HG03558 (cell line): ENCODE results near the gene MAP3K10.

ENCODE experiments used
- ATAC-seq: cut with Tn5 transposase; IDR thresholded peaks from one replicate; pipeline ENCODE4 v1.9.1; 2021; ENCODE audit warnings: moderate number of reproducible peaks; ENCODE audit not compliant: unreplicated experiment; ENCODE audit errors: extremely low read depth

MAP3K10 gene

DNA sequence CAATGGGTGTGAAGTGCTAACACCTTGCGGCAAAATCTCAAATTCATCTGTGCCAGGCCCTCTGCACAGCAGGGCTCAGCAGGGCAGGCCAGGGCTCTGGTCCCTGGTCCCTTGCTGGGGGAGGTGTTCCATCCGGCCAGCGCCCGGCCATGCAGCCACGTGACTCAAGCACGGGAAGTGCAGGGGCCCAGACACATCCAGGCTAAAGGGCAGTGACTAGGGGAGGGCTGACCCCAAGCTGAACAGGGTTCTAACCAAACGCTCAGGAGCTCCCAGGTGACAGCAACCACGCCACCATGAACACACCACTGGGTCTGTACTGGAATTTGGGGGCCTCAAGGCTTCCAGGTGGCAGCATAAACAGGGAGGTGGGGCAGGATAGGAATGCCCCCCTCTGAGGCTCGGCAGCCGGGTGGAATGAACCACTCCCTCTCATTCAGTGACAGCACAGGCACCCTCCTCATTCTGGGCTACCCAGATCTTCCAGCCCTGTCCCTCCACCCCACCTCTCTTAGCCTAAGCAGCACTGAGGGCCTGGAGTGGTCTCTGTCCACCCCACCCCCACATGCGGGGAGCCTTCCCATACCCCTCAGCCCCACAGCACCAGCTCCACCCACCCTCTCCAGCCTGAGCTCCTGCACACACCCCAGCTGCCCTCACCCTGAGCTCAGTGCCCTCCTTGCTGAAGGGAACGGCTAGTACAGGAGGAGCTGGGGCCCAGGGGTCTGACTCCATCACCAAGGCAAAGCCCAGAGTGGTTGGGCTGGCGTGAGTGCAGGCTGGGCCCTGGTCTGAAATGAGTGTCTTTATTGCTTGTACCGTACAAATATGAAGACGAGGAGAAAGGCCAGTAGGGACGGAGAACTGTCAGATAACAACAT, 40.6 kb downstream of the MAP3K10 start:
- no peak for ATAC-seq

DNA sequence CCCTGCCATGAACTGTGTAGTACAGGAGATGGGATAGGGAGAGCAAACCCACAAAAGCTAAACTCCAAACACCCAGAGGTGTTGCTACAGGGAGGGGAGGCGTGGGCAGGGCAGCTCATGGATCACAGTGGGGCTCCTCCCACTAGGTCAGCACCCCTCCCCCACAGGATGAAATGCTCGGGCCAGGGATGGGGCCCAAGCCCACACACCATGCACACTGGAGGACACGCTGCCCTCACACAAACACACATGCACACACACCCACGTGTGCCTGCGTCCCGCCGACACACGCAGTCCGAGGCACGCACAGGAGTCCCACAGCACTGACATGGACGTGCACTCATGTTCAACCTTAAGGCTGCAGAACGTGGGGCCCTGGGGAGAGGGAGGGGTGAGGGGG, 41.3 kb downstream of the MAP3K10 start:
- no peak for ATAC-seq

DNA sequence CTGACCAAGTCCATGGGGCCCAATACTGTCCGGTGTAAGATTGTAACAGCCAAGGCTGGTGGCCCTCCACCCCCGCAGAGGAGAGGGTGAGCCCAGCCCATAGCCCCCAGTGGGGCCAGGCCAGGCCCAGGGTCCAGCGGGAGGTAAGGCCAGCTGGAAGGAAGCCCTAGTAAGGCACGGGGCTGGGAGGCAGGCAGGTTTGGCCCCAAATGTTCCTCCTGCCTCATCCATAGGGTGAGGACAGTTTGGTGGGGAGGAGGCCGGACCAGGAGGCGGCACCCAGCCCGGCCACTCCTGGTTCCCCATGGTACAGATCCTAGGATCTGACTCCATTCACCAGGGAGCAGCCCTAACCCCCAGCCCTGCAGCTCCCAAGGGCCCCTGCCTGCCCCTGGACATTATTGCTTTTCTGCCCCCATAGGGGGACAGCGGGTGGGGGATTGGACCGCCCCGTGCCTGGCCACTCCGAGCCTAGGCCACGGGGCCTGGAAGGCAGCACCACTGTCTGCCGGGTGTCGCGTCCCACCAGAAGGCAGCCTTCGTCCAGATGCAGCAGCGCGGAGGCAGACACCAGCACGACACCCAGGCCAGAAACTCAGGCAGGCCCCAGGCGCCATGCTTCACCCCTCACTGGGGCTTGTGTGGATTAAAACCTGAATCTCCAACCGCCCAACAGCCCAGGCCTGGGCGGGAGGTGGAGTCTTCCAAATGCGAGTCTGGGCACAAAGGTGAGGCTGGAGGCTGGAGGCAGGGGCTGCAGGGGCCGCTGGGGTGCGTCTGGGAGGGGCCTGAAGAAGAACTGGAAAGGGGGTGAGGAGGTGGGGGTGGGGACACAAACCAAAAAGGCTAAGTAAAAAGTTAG, 42.0 kb downstream of the MAP3K10 start:
- no peak for ATAC-seq

DNA sequence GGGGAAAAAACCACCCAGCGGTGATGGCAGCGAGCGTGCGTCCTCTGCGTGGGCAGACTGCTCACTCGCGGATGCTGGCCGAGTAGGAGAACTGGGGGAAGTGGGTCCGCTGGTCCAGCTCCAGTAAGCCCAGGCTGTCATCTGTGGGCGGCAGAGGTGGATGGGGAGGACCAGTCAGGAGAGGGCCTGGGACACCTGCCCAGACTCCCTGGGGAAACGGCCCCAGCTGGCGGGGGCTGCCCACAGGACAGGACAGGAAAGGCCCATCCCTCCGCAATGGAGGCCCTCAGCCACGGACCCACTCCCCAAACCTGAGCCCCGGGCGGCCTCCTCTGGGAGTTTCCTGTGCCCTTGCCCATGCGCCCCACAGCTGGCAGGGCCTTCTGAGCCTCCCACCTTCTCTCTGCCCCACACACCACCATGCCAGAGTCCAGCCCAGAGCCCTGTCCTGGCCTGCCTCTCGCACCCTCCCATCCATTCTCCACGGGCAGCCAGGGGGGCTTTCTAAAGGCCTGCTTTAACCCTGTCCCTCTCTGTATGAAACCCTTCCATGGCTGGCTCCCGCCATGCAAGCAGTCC, 42.7 kb downstream of the MAP3K10 start:
- no peak for ATAC-seq

DNA sequence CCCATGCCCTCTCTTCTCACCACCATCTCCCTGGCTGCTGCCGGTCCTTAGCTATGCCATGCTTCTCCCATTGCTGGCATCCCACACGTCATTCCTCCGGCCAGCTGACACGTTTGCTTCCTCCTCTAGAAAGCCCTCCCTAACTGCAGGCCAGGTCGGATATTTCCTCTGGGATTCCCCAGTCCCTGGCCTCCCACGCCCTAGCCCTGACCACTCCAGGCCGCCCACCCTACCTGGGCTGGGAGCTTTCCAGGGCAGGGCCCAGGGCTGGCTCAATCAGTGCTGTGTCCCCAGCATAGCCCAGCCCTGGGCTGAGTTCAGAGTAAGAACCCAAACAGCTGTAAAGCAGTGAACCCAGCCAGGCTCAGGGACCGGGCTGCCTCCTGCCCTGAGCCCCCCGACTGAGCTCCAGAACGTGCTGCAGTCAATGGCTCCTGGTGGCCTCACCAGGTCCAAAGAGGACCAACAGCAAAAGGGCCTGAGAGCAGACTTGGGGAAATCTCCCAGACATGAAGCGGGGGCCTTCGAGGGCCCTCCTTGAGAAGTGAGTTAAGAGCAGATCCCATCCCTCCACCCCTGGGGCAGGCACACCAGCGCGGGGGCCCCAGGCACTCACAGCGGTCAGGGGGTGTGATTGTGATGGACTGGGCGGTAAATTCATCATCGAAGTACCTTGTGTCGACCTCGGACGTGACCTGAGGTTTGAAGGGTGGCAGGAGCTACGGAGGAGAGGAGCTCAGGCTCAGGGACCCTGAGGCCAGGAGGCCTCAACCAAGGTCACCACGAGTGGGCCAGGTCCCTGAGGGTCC, 43.4 kb downstream of the MAP3K10 start:
- no peak for ATAC-seq

DNA sequence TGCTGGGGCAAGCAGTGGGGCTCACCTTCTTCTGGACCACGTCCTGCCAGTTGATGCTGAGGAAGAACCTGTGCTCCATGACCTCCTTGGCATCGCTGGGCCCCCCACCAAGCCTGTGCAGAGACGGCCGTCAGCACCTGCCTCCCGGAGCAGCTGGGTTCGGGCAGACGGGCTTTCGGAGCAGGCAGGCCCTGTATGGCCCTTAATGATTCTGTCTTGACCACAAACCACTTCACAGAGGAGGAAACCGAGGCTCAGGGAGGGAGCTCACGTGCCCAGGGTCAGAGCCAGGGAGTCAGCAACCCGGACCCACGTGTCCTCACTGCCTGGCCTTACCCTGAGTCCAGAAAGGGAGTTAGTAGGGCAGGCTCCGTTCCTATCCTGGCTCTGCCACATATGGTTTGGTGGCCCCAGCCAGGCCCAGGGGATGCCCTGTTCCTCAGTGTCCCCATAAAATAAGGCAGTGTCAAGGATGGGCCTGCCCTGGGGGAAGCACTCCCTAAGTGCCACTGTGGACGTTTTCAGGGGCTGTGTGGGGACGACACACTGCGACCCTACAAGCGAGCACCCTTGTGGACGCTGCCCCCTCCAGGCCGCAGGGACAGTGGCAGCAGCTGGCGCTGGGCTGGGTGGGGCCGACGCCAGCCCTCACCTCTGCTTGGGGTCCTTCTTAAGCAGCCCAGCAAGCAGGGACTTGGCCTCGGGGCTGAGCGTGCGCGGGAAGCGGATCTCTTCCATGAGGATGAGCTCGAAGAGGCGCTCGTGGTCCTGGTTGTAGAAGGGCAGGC, 44.2 kb downstream of the MAP3K10 start:
- ATAC-seq: no peak

DNA sequence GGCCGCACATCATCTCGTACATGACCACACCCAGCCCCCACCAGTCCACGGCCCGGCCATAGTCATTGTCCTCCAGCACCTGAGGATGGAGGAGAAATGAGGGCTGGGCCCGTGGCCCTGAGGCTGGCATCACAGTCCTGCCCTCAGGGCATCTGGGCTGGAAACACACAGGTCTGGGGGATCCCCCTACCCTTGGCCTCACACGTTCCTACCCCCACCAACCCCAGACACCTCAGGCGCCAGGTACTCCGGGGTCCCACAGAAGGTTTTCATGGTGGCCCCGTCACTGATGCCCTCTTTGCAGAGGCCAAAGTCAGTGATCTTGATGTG, 44.8 kb downstream of the MAP3K10 start:
- ATAC-seq: no peak

DNA sequence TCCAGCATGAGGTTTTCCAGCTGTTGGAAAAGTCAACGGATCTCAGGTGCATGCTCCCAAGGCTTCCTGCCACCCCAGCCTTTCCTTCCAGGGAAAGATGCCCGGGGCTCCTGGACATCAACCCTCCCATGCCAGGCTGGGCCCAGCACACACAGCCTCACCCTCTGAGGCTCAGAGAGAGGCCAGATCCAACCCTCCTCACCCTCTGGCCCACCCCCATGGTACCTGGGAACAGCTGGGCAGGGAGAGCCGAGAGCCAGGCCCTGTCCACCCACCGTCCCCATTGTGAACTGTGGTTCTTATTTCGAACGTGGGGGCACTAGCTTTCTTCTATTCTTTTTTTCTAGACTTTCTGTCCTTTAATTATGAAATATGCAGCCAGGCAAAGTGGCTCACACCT, 45.1 kb downstream of the MAP3K10 start:
- ATAC-seq: no peak

DNA sequence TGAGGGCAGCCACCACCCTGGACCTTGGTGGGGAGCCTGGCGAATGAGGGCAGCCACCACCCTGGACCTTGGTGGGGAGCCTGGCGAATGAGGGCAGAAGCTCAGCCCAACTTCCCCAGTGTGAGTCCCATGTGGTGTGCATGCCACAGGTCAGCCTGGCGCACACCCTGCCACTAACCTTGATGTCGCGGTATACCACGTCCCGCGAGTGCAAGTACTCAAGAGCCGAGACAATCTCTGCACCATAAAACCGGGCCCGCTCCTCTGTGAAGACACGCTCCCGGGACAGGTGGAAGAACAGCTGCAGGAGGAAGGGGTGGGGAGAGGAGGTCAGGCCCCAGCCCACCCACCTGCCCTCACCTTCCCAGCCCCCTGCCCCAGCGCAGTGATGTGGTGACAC, 46.6 kb downstream of the MAP3K10 start:
- no peak for ATAC-seq

DNA sequence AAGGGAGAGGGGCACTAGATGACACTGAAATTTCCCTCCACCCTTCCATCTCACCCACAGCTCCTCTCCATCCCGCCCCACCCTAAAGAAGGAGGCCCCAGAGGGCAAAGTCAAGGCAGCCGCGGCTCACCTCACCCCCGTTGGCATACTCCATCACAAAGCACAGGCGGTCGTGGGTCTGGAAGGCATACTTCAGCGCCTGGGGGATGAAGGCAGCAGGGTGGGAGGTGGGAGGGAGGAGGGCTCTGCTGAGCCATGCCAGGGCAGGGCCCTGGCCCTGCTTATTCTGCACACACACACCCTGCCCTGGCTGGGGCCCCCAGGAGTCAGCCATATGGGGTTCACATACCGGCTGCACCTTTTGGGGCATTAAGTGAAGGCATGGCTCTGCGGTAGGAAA, 47.5 kb downstream of the MAP3K10 start:
- no peak for ATAC-seq

DNA sequence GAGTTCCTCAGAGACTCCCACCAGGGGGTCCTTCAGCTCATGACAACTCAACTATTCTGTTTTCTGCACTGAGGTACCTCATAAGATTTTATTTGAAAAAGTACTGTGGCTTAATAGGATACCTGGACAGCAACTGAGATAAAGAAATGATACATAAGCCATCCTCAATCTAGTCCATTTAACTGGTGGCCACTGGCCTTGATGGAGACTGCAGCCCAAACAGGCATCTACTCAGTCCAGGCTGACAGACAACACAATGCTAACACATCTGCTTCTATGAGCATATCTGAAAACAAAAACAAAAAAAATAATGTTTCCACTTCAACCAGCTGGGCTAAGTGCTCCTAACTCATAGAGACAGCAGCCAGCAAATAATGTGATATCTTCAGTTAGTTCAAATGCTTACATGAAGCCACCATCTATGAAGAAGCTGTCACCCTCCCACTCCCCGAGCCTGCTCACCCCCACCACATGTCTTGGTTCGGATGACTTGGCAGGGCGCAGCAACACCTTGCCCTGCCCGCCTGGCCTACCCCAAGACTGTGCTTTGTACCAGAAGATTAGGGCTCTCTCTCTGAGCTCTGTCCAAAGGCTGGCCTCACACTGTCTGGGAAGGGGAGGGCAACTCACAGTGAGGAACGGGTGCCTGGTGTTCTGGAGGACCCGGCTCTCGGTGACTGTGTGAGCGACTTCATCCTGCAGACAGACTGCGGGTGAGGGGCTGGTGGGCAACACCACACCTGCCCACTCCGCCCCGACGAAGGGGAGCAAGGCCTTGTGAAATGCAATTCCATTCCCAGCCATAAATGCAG, 48.4 kb downstream of the MAP3K10 start:
- no peak for ATAC-seq

DNA sequence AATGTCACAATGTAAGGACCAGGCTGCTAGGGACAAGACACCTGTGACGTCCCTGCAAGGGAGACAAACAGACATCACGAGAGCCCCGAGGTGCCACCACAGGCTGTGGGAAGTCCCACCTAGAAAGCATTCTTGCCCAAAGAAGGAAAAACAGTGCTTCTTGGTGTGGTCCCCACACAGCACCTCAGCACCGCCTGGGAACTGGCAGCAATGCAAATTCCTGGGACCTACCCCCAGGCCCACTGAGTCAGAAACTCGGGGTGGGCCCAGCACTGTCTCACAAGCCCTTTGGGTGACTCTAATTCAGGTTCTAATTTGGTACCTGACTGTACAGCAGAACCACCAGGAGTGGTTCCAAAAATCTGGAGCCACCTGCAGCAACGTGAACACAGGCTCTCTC, 49.1 kb downstream of the MAP3K10 start:
- no peak for ATAC-seq

DNA sequence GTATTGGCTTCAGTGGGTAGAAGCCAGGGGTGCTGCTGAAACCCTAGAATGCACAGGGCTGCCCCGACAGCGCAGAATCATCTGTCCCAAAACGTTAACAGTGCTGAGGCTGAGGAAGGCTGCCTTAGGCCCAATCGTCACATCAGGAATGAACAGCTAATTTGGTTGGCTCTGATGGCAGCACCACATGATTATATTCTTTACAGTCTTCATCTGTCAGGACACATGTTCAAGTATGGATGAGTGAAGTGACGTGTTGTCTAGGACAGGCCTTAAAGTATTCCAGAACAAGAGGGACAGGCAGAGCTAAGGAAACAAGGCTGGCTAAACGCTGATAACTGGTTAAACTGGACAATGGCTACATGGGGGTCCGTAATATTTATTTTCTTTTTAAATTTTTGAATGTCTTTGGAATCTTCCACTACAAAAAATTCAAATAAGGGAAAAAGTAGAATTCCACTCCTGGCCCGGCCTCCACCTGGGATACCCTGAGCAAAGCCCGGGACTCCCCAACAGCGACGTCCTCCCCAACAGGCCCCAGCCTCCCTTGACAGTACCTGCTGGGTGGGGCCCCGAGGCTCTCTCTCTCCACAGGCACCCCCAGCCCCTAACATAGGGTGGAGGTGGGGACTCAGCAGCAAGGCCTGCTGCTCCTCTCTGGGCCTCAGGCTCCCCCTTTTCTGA, 50.0 kb downstream of the MAP3K10 start:
- ATAC-seq: no peak

DNA sequence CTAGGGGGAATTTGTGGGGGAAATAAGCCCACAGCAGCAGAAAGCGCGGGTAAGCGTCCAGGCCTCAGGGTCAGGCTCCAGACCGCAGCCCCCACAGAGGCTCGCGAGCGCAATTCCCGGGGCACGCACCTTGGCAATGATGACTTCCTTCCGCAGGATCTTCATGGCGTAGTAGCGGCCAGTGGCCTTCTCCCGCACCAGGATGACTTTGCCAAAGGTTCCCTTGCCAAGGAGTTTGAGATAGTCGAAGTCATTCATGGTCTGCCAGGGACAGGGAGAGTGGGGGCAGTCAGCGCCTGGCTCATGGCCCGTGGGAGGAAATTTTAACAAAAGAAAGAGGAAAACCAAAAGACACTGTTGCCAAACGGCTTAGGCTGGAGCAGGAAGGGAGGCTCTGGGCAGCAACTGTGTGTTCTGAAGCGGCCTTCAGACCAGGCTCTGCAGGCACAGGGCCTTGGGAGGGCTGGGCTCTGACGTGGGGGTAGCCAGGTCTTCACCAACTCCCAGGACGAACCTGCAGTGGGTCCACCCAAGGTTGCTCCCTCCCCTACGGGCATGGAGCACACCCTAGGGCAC, 50.7 kb downstream of the MAP3K10 start:
- ATAC-seq: no peak

DNA sequence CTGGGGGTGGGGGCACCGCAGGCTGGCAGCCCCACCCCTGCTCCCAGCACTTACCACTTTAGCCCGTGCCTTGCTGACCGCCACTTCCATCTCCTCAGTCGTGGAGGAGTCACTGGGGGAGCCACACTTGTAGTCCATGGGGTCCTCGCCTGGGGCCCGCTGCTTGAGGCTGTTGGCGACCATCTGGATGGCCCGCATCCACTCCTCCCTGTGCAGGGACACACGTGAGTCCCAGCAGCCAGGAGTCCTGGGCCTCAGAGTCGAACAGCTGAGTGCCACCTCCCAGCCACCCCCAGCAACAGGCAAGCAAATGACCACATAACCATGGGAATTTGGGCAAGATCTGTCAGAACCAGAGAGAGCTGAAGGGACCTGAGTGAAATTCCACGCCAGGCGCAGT, 51.3 kb downstream of the MAP3K10 start:
- ATAC-seq: no peak

DNA sequence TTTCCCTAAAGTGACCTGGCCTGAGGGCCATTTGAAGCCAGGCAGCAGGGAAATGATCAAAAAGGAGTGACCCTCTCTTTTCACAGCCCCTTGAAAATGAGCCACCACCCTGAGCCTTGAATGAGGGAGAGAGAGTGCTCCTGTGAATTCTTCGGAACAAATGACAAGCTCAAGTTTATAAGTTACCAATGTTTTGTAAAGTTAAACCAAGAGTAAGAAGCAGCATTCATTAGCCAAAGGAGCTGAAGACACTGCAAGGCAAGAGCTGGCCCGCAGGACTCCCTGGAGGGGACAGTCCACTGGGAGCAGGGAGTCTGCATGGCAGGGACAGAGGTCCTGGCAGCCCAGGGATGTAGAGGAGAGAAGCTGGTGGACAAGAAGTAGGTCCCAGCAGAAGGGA, 52.0 kb downstream of the MAP3K10 start:
- ATAC-seq: no peak

DNA sequence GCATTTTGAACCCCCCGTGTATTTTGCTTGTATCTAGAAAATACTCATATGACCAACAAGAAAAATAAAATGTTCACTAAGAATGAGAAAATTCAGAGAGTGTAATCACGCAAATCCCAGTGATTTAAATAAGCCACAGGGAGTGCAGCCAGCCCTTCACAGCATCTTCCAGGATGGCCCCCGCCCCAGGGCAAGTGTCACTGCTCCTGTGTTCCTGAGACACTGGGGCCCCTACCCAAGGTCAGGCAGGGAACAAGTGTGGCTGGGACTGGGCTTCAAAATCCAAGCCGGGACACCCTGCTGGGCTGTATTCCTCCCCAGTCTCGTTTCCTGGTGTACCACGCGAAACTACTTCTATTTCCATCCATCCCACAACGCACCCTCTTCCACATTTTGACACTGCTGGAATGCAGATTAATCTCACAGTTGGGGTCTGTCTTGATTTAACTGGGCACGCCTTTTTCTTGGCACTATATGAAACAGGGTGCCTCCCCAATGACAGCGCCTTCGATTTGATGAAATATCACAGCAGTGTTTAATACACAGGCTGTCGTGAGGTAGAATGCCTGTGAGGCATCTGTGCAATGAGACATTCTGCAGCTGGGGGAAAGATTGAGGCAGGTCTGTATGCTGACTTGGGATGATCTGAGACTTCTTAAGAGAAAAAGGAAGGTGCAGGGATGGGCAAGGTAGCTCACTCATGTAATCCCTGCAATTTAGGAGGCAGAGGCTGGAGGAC, 53.5 kb downstream of the MAP3K10 start:
- ATAC-seq: no peak
